Peyer's patch (tissue), 4 donors: ENCODE data around the gene POMT1.

Source experiments
- CTCF ChIP-seq, 6 experiments: fragments of 450-650 bp in 4 of 6; fragments of 200-600 bp in 2 of 6; sonication (generic) in 1 of 6; IDR thresholded peaks; one replicate each; pipeline ENCODE4 v1.5.1; 2017 to 2019; ENCODE audit warnings: antibody characterized with exemption in 6 of 6, mild to moderate bottlenecking in 3 of 6, moderate library complexity in 1 of 6
- POLR2A ChIP-seq, 2 donors: fragments of 450-650 bp; IDR thresholded peaks; one replicate each; pipeline ENCODE4 v1.5.1; 2017; ENCODE audit warnings: antibody characterized with exemption in 2 of 2, mild to moderate bottlenecking in 2 of 2, moderate library complexity in 2 of 2

- TF ChIP-seq CTCF (IDR thresholded peaks at IDR 0.05) (no peak), POLR2A (IDR thresholded peaks at IDR 0.05) (no peak)
These were observed 2.3 kb downstream of the POMT1 start for GRCh38 chr9:131505012-131505411.
